HG02588 (cell line): ENCODE data around the gene COX7A2.

Experiments
- ATAC-seq: cut with Tn5 transposase; IDR thresholded peaks from one replicate; pipeline ENCODE4 v1.9.1; 2021; ENCODE audit warnings: mild to moderate bottlenecking, moderate library complexity; ENCODE audit not compliant: unreplicated experiment

The COX7A2 gene

DNA sequence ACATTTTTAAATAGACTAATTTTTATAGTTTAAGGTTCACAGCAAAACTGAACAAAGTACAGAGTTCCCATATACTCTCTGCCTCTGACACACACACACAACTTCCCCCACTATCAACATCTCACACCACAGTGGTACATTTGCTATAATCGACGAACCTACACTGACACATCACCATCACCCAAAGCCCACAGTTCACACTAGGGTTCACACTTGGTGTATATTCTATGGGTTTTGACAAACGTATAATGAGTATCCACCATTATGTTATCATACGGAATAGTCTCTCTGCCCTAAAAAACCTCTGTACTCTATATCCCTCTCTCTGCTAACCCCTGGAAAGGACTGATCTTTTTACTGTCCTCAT lies 25.4 kb upstream of the COX7A2 start:
- ATAC-seq: no peak

- ATAC-seq: no peak
Observed at GRCh38 chr6:75268121-75268987, 24.8 kb upstream of the COX7A2 start.

- ATAC-seq: no peak
Observed at GRCh38 chr6:75267461-75267860, 23.9 kb upstream of the COX7A2 start.

DNA sequence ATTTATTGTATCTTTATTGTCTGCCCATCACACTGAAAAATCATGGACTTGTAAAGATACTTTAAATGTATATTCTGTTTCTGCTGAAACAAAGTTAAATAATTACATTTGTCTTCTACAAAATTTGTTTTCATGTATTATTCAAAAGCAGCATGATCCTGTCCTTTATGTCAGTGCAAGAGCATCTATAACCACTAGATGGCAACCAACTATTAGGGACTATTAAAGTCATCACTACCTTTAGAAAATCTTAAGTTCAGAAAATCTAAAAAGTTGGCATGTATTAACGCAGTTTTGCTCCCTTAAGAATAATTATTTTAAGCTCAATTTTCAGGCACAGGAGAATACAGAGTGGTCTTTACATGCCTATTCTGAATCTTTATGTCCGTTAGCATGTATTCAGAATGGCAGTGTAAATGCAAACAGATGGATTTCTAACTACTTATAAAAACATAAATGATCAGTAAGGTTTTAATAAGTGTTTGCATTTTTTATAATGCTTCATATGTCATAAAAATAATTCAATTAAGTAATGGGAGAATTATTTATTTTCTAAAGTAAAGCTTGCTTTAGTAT lies 23.2 kb upstream of the COX7A2 start:
- ATAC-seq: peak; percentile 67

- ATAC-seq: no peak
Observed at GRCh38 chr6:75263401-75263750, 19.8 kb upstream of the COX7A2 start.

- no peak for ATAC-seq
Observed at GRCh38 chr6:75262716-75263400, 19.3 kb upstream of the COX7A2 start.

DNA sequence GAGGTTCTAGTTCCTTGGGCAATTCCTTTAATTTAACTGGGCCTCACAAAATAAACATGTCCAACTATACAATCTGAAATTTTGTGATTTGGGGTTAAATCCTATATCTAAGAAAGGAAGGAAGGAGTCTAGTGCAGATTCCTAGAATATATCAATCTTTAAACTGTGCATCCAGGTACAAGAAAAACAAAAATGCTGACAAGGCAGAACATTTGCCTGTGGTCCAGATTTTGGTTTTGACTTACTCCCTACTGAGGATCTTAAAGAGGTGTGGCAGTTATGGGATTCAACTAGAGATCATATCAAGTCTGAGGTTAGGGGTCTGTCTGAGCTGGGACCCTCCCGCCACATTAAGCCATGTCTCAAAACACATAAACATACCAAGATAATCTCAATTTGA lies 17.7 kb upstream of the COX7A2 start:
- ATAC-seq: no peak

DNA sequence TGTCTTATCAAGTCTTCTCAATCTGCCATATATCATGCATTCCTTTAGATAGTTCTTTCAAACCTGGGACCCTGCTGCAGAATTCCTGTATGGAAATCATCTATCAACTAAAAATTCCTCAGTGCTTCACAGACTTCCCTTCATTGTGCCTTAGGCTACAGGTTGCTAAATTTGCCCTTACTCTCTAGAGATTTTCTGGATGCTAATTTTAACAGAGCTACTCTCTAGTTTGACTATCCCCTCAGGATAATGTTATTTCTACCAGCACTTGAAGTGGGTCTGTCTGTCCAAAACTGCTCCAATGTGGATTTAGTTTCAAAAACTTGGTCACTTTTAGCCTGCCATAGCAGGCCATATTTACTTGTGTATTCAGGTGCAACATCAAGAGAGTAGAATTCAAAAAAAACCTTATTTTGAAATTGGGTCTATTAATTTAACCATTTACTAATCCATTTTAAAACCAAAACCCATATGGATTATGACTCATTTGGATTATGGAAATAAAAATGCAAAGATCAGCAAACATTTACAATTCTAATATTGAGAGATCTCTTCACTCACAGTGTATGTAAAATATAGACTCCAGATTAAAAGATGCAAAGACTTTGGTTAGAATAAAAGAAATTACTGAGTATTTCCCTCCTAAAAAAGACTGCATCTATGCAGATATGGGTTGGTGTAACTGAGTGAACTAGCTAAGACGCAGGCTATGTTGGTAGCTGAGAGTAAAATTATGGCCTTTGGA lies 13.9 kb upstream of the COX7A2 start:
- no peak for ATAC-seq

DNA sequence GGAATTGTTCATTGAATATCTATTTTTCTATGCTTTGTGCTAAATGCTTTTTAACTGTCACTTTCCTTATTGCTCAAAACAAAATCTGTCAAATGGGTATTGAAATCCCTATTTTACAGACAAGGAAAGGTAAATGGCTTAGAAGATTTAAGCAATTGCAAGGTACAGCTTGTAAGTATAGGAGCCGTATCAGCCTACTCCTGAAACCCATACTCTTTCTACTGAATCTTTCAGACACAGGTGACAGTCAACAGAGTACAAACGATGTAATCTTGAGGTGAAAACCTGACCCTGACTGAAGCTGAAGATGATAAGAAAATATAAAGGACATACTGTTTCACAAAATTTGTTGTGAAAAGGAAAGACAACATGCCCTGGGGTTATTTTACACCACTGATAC lies 7.0 kb upstream of the COX7A2 start:
- ATAC-seq: no peak

DNA sequence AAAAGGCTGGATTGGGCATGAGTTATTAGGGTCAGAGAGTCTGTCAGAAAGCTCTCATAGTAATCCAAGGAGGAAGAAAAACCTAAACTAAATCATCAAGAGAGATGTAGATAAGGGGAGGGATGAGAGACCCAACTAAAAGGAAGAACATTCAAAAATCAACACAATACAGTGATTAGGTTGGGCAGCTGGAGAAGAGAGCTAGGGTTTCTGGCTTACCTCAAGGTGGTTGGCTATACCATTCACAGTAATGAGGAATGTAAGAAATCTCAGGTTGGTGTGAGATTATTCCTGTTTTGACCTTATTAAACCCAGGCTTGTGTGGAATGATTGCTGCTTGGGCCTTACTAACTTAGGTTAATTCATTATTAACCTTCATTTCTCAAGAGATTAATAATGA lies 6.2 kb upstream of the COX7A2 start:
- no peak for ATAC-seq

GRCh38 chr6:75246386-75246785 lies 2.8 kb upstream of the COX7A2 start:
- ATAC-seq: no peak

DNA sequence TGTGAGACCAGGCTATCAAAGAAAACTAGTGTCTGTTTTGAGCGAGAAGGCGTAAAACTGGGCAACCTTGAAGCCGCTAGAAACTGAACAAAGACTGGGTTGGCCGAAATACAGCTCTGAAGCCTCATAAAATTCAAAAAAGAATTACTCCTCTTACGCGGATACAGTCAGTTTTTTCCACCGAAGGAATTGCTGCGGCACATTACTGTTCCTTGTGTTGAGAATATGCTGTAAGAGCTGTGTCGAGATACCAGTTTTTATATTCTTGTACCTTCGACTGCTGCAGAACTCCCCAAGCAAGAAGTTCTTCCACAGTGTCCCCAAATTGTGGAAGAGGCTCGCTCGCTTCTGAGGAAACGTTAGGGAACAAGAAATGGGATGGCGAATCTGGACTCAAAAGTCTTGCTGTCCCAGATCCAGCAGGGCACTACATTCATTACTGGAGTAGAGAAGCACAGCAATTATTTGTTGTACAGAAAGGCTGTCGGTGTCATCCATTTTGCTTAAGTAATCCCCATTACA lies 523 bp upstream of the COX7A2 start:
- peak; percentile 15 for ATAC-seq

DNA sequence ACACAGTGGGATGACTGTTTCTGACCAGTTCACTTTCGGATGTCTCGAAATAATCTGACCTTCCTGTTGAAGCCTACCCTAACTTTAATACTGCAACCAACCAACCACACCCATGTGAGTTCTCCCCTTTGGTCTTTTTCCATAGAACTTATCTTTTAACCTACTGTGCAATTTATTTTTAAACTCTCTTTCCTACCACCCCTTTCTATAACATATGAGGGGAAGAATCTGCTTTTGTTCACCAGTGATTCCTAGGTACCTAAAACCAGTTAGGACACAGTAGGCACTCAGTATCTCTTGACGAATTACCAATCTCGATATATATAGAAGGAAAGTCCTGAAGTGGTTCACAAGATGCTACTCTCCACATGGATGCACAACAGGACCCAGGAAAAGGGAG lies 7.0 kb downstream of the COX7A2 start:
- ATAC-seq: no peak

GRCh38 chr6:75235271-75235670 lies 8.3 kb downstream of the COX7A2 start:
- ATAC-seq: no peak

DNA sequence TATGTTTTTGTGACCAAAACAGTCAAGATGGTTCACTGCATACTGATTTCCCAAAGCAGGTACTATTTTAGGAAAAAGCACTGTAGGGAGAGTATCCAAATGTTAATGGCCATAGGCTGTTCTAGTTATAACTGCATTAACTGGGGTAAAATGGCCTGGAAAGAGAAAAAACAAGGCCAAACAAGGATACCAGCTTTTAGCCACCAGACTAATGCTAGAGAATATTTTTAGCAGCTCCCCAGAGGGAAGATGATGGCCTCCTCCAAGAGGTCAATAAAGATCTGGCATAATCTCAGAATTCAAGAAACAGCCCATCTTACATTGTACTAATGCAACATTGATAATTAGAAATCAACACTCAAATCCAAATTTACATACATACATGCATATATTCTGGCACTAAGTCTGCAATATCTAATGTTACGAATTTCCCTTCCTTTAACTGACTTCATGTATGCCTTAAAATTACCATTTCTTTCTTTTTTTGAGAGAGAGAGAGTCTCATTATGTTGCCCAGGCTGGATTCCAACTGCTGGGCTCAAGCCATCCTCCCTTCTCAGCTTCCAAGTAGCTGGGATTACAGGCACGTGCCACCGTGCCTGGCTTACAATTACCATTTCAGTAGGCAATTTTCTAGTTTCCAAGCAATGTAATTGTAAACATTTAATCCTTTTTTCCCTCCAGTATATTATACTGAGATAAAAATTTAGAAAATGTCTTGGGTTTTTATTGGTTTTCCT lies 9.3 kb downstream of the COX7A2 start:
- no peak for ATAC-seq

- ATAC-seq: no peak
Observed at GRCh38 chr6:75233092-75233615, 10.4 kb downstream of the COX7A2 start.

GRCh38 chr6:75230484-75231325 lies 12.9 kb downstream of the COX7A2 start:
- no peak for ATAC-seq

GRCh38 chr6:75224303-75224926 lies 19.2 kb downstream of the COX7A2 start:
- ATAC-seq: no peak

GRCh38 chr6:75223428-75223827 lies 20.2 kb downstream of the COX7A2 start:
- no peak for ATAC-seq
